Heart right ventricle (tissue), 16 donors: ENCODE data around the gene CLMN. TPM values are rescaled to one million over a fixed set of nuclear protein-coding genes. Genes with fewer than 3 reads are reported as not detected.

Source experiments
- ATAC-seq, 8 donors: fragments of 200-7000 bp; cut with Tn5 transposase; one replicate each; pipeline ENCODE4 v1.9.1; 2020; ENCODE audit warnings: mild to moderate bottlenecking in 8 of 8, moderate library complexity in 8 of 8, moderate number of reproducible peaks in 1 of 8
- DNase-seq, 2 donors: peaks; one replicate each; pipeline ENCODE4 v3.0.0-alpha.2; 2020
- H3K27ac ChIP-seq, 10 donors: fragments of 200-600 bp; sonication (generic) in 2 of 10; one replicate each; pipeline versions ENCODE4 v1.5.0 to v1.8.0; 2020 to 2022; ENCODE audit warnings: mild to moderate bottlenecking in 3 of 10
- H3K27me3 ChIP-seq, 7 donors: fragments of 200-600 bp; one replicate each; pipeline ENCODE4 v1.8.0; 2021 to 2022; ENCODE audit warnings: mild to moderate bottlenecking in 2 of 7
- H3K36me3 ChIP-seq, 9 donors: fragments of 200-600 bp; sonication (generic) in 1 of 9; one replicate each; pipeline versions ENCODE4 v1.5.0 to v1.8.0; 2020 to 2022; ENCODE audit warnings: mild to moderate bottlenecking in 2 of 9
- H3K4me1 ChIP-seq, 9 donors: fragments of 200-600 bp; sonication (generic) in 1 of 9; one replicate each; pipeline versions ENCODE4 v1.5.0 to v1.8.0; 2020 to 2022; ENCODE audit warnings: mild to moderate bottlenecking in 4 of 9
- H3K4me3 ChIP-seq, 10 donors: fragments of 200-600 bp; sonication (generic) in 2 of 10; one replicate each; pipeline versions ENCODE4 v1.5.0 to v1.8.0; 2020 to 2022; ENCODE audit warnings: mild to moderate bottlenecking in 7 of 10, moderate library complexity in 2 of 10
- H3K9me3 ChIP-seq, 11 donors: fragments of 200-600 bp in 10 of 11; sonication (generic) in 2 of 11; one replicate each; pipeline versions ENCODE4 v1.5.0 to v1.8.0; 2013 to 2022; ENCODE audit warnings: mild to moderate bottlenecking in 2 of 11, control low read depth in 1 of 11, moderate library complexity in 1 of 11
- WGBS, 2 donors: extraction: QIAGEN DNeasy Blood & Tissue Kit; methylation state at CpG; one replicate each; pipeline ENCODE4 v1.1.7; 2013; ENCODE audit warnings: inconsistent platforms in 1 of 2; 5-methylcytosine and 5-hydroxymethylcytosine counted together
- intact Hi-C, 10 donors: fragments of 100-400 bp; cut with DNase I; formaldehyde crosslinking; loops; one replicate each; pipeline versions ENCODE4 v1.11.1 to v1.14.2; 2022
- polyA plus RNA-seq, 2 donors: library from polyadenylated mRNA; stranded (reverse); fragments of 200-250 nt; gene quantifications; one replicate each; pipeline ENCODE4 v1.2.3, GENCODE V29; 2013
- total RNA-seq, 10 donors: library from RNA; stranded (reverse); fragmentation: NEBNext Ultra II Directional in 3 of 10; extraction: Animal tissue kit (Norgen Biotek cat#: 25700) in 3 of 10; gene quantifications; one replicate each; pipeline versions ENCODE4 v1.2.1 to v1.2.4, GENCODE V29; 2021 to 2023
- TF ChIP-seq, protein P1 (sequence below), 9 donors: fragments of 200-600 bp; sonication (generic) in 2 of 9; IDR thresholded peaks; one replicate each; pipeline versions ENCODE4 v1.5.0 to v1.8.0; 2021 to 2022; ENCODE audit warnings: antibody characterized with exemption in 9 of 9, mild to moderate bottlenecking in 5 of 9, moderate library complexity in 1 of 9
- donor health status: Arrhythmogenic right ventricular cardiomyopathy.
- donor health status: ischemic (EF 13 %, LVEDD 7.1; RV severe dilation, severe dysfunction).
- donor health status: healthy with polysubstance abuse.
- donor health status: DM: no; HTN: yes; CAD: no.
- donor health status: DM: no; HTN: no; CAD: no.
- donor health status: ischemic (EF 25% LVEDD 6.9; RV normal size, moderate dysfunction).
- donor health status: ischemic (EF 25% LVEDD 5.7; RV mildly dilated, moderate dysfunction).
- donor health status: healthy.
- donor health status: DM: yes; HTN: yes; CAD: no.
- donor health status: Ischemic cardiomyopathy.
- donor health status: ischemic (EF 35%, LVEDD 5.7; RV mildly dilated, moderate dysfunction).
- donor health status: nonischemic (EF 11% LVEDD 7.7; RV severe dilation, severe dysfunction).
- donor health status: DM: yes; HTN: yes; CAD: no.
- donor health status: PGD.
- donor health status: ischemic (EF 29% LVEDD 5.4; RV normal size, mild dysfunction).
- donor health status: nonischemic (EF 23%, LVEDD 6.1; RV moderate dilation, normal function).

CLMN gene
- total and polyA plus RNA-seq, 12 donors: 2.6 to 14.5 (median 5.9) TPM

- WGBS, 2 donors: 87 to 92% methylated on average over 7 of the region's 7 CpGs
- ATAC-seq (no peak), DNase-seq (no peak)
- no peak overlapping the region for H3K27ac ChIP-seq
- H3K9me3 ChIP-seq: no peaks in the 10 kb centered on the region
- no peaks in the 10 kb centered on the region for H3K36me3 ChIP-seq
- H3K27me3 ChIP-seq: no peaks in the 10 kb centered on the region
- TF ChIP-seq, protein P1, sequence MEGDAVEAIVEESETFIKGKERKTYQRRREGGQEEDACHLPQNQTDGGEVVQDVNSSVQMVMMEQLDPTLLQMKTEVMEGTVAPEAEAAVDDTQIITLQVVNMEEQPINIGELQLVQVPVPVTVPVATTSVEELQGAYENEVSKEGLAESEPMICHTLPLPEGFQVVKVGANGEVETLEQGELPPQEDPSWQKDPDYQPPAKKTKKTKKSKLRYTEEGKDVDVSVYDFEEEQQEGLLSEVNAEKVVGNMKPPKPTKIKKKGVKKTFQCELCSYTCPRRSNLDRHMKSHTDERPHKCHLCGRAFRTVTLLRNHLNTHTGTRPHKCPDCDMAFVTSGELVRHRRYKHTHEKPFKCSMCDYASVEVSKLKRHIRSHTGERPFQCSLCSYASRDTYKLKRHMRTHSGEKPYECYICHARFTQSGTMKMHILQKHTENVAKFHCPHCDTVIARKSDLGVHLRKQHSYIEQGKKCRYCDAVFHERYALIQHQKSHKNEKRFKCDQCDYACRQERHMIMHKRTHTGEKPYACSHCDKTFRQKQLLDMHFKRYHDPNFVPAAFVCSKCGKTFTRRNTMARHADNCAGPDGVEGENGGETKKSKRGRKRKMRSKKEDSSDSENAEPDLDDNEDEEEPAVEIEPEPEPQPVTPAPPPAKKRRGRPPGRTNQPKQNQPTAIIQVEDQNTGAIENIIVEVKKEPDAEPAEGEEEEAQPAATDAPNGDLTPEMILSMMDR (IDR thresholded peaks at IDR 0.05): no peak
- intact Hi-C loops: no loop called here
- no peak overlapping the region for H3K4me3 ChIP-seq
- peaks cover 0 to 5% (median 0%) of the 10 kb centered on the region in 9 donors for H3K4me1 ChIP-seq
Observed at GRCh38 chr14:95274279-95274678, 45.4 kb downstream of the CLMN start.

GRCh38 chr14:95273001-95273978 is 46.4 kb downstream of the CLMN start:
- Histone ChIP-seq H3K9me3 (no peaks in the 10 kb centered on the region), H3K36me3 (no peaks in the 10 kb centered on the region), H3K4me3 (no peak overlapping the region), H3K4me1 (peaks cover 0 to 5% (median 0%) of the 10 kb centered on the region in 9 donors), H3K27me3 (no peaks in the 10 kb centered on the region), H3K27ac (no peak overlapping the region)
- DNase-seq: no peak
- WGBS, 2 donors: 87 to 89% methylated on average over 17 of the region's 17 CpGs
- intact Hi-C loops: no loop called here
- TF ChIP-seq, protein P1 (IDR thresholded peaks at IDR 0.05): no peak
- ATAC-seq: peak in 2 of 8 donors; percentile 24 to 25

DNA sequence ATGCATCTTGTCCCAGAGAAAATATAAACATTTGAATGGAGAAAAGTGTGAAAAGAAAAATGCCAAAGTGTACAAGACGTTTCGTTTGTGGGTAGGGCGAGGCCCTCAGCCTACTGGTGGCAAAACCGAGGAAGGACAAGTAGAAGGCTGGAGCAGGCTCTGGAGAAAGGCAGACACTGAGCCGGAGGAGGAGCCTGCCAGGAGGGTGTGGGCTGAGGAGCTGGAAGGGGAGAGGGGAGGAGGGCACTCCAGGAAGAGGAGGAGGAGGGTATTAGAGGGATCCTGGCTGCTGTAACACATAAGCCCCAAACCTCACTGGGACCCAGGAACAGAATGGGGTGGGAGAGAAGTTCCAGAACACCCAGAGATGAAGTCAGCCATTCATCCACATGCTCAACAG is 47.7 kb downstream of the CLMN start:
- DNase-seq (no peak), ATAC-seq (no peak)
- no peaks in the 10 kb centered on the region for H3K27me3 ChIP-seq
- no peak overlapping the region for H3K4me3 ChIP-seq
- H3K36me3 ChIP-seq: no peaks in the 10 kb centered on the region
- peaks cover 0 to 6% (median 0%) of the 10 kb centered on the region in 11 donors for H3K9me3 ChIP-seq
- intact Hi-C loops: no loop called here
- no peak overlapping the region for H3K27ac ChIP-seq
- TF ChIP-seq, protein P1 (IDR thresholded peaks at IDR 0.05): no peak
- 76 to 88% methylated on average over 5 of the region's 5 CpGs for WGBS, 2 donors
- H3K4me1 ChIP-seq: peaks cover 0 to 5% (median 0%) of the 10 kb centered on the region in 9 donors

DNA sequence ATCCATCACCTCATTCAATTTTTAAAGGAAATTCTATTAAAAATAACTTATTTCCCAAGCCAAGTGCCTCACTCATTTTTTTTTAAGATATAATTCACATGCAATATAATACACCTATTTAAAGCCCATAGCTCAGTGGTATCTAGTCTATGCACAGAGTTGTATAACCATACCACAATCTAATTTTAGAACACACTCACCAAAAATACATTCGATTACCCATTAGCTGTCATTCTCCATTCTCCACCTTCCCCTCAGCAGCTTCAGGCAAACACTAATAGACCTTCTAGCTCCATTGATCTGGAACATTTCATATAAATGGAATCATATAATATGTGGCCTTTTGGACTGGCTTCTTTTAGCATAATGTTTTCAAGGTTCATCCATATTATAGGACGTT is 49.5 kb downstream of the CLMN start:
- 67 to 69% methylated on average over 2 of the region's 2 CpGs for WGBS, 2 donors
- DNase-seq: no peak

More for the DNA sequence above, 49.5 kb downstream of the CLMN start:
- H3K4me3 ChIP-seq: no peak overlapping the region
- no peak overlapping the region for H3K27ac ChIP-seq
- peaks cover 0 to 21% (median 0%) of the 10 kb centered on the region in 11 donors for H3K9me3 ChIP-seq
- H3K36me3 ChIP-seq: no peaks in the 10 kb centered on the region
- peaks cover 0 to 15% (median 9%) of the 10 kb centered on the region in 9 donors for H3K4me1 ChIP-seq
- TF ChIP-seq, protein P1 (IDR thresholded peaks at IDR 0.05): no peak
- ATAC-seq: no peak
- no peaks in the 10 kb centered on the region for H3K27me3 ChIP-seq
- intact Hi-C loops: no loop called here
